C4-2B (cell line): ENCODE results near the gene CEP152.

Source experiments
- H3K27ac ChIP-seq: fragments of 450-650 bp; 2 replicates; pipeline ENCODE4 v1.5.1; 2017
- CTCF ChIP-seq: fragments of 450-650 bp; conservative IDR thresholded peaks from 2 replicates; pipeline ENCODE4 v1.5.1; 2017; ENCODE audit warnings: mild to moderate bottlenecking
- ZFX ChIP-seq: fragments of 450-650 bp; IDR thresholded peaks from 2 replicates; pipeline ENCODE4 v1.6.1; 2017

CEP152 gene

GRCh38 chr15:48693484-48693883, 117.4 kb downstream of the CEP152 start:
- TF ChIP-seq CTCF: no peak
- TF ChIP-seq ZFX: no peak
- H3K27ac ChIP-seq: no peak overlapping the region

- no peak for TF ChIP-seq ZFX
- TF ChIP-seq CTCF: no peak
- no peak overlapping the region for H3K27ac ChIP-seq
These were observed 122.4 kb downstream of the CEP152 start for GRCh38 chr15:48688493-48688892.
